Transverse colon (tissue), 4 donors: ENCODE results near the gene ARHGAP42. TPM values are rescaled to one million over a fixed set of nuclear protein-coding genes. Genes with fewer than 3 reads are reported as not detected.

Experiments
- DNase-seq: peaks from one replicate; pipeline ENCODE4 v3.0.0-alpha.2; 2019
- H3K27ac ChIP-seq, 4 donors: fragments of 200-600 bp; sonication (generic); 2 replicates each; pipeline ENCODE4 v1.5.1; 2016 to 2018; ENCODE audit warnings: inconsistent platforms in 4 of 4
- H3K27me3 ChIP-seq: fragments of 200-600 bp; sonication (generic); 2 replicates; pipeline ENCODE4 v1.5.1; 2017; ENCODE audit warnings: inconsistent platforms
- H3K36me3 ChIP-seq, 4 donors: fragments of 200-600 bp; sonication (generic); 2 replicates each; pipeline ENCODE4 v1.5.1; 2017 to 2019; ENCODE audit warnings: inconsistent platforms in 4 of 4
- H3K4me1 ChIP-seq, 4 donors: fragments of 200-600 bp; sonication (generic); 2 replicates each; pipeline ENCODE4 v1.5.1; 2017 to 2020; ENCODE audit warnings: inconsistent platforms in 4 of 4
- H3K4me3 ChIP-seq, 4 donors: fragments of 200-600 bp; sonication (generic); 1 replicate in 1 of 4; 2 replicates in 3 of 4; pipeline versions ENCODE4 v1.5.1 to v1.6.1; 2017 to 2019; ENCODE audit warnings: inconsistent platforms in 4 of 4
- H3K9me3 ChIP-seq, 2 donors: fragments of 200-600 bp; sonication (generic); 2 replicates each; pipeline ENCODE4 v1.5.1; 2017 to 2019; ENCODE audit warnings: inconsistent platforms in 2 of 2
- CTCF ChIP-seq, 5 experiments: fragments of 200-600 bp in 3 of 5; fragments of 450-650 bp in 2 of 5; sonication (generic) in 3 of 5; IDR thresholded peaks; 1 replicate in 2 of 5; 2 replicates in 3 of 5; pipeline ENCODE4 v1.5.1; 2016 to 2017; ENCODE audit warnings: antibody characterized with exemption in 5 of 5, inconsistent platforms in 3 of 5, mild to moderate bottlenecking in 2 of 5, moderate library complexity in 1 of 5
- EP300 ChIP-seq: sonication (generic); formaldehyde crosslinking; IDR thresholded peaks from one replicate; pipeline ENCODE4 v1.6.1; 2017; ENCODE audit warnings: antibody characterized with exemption, low read depth
- POLR2A ChIP-seq: fragments of 450-650 bp; IDR thresholded peaks from one replicate; pipeline ENCODE4 v1.6.1; 2016; ENCODE audit warnings: antibody characterized with exemption, mild to moderate bottlenecking, moderate library complexity
- POLR2AphosphoS5 ChIP-seq, 3 donors: sonication (generic); formaldehyde crosslinking; IDR thresholded peaks; one replicate each; pipeline ENCODE4 v1.6.1; 2016; ENCODE audit warnings: antibody characterized with exemption in 3 of 3
- WGBS, 2 donors: methylation state at CpG; one replicate each; pipeline ENCODE4 v1.1.5; 2018; ENCODE audit warnings: low coverage in 1 of 2; 5-methylcytosine and 5-hydroxymethylcytosine counted together
- in situ Hi-C, 4 donors: fragments of 200-750 bp; cut with MboI; loops; one replicate each; pipeline versions ENCODE4 v1.15.0 to v1.15.1; 2017; ENCODE audit warnings: low sequenced_read_pairs in 3 of 4, low pct_ligation_motif_present in 1 of 4, low pct_unique_long_range_greater_than_20kb in 1 of 4
- intact Hi-C: fragments of 100-400 bp; cut with DNase I; formaldehyde crosslinking; loops from one replicate; pipeline ENCODE4 v1.15.1; 2023; ENCODE audit warnings: low total_unique reads
- total RNA-seq, 4 donors: library from RNA; depleted of rRNA; stranded (reverse); fragments of >200 nt; gene quantifications; one replicate each; pipeline ENCODE4 v1.1.0, GENCODE V29; 2016

ARHGAP42 gene
- total RNA-seq, 4 donors from 2014 or later, result 33.3 to 62.5 (median 40.9) TPM

GRCh38 chr11:100759106-100759505, 72.0 kb downstream of the ARHGAP42 start:
- no peaks in the 10 kb centered on the region for H3K27me3 ChIP-seq
- intact Hi-C loops (no loop called here), in situ Hi-C loops (no loop called here)
- TF ChIP-seq CTCF (IDR thresholded peaks at IDR 0.05) (no peak), POLR2AphosphoS5 (IDR thresholded peaks at IDR 0.05) (no peak), POLR2A (no peak)
- H3K36me3 ChIP-seq, result no peaks in the 10 kb centered on the region
- no peak for DNase-seq
- peaks cover 7 to 44% (median 16%) of the 10 kb centered on the region in 4 donors for H3K4me1 ChIP-seq
- 44 to 71% methylated on average over 1 to 2 of the region's 2 CpGs for WGBS, 2 donors
- H3K9me3 ChIP-seq, result no peaks in the 10 kb centered on the region
- H3K4me3 ChIP-seq, result no peak overlapping the region
- peak overlapping the region in 3 of 4 donors; percentile 26 to 39 (median 36) for H3K27ac ChIP-seq

GRCh38 chr11:100759856-100760255, 72.8 kb downstream of the ARHGAP42 start:
- TF ChIP-seq POLR2A, result no peak
- TF ChIP-seq POLR2AphosphoS5 (IDR thresholded peaks at IDR 0.05), result no peak
- no peak for TF ChIP-seq CTCF (IDR thresholded peaks at IDR 0.05)
- no peak for TF ChIP-seq EP300
- no peak for DNase-seq
- H3K9me3 ChIP-seq, result no peaks in the 10 kb centered on the region
- intact Hi-C loops (no loop called here), in situ Hi-C loops (no loop called here)
- peak overlapping the region in 3 of 4 donors; percentile 41 to 63 (median 46) for H3K27ac ChIP-seq
- H3K36me3 ChIP-seq, result no peaks in the 10 kb centered on the region
- H3K27me3 ChIP-seq, result no peaks in the 10 kb centered on the region
- H3K4me1 ChIP-seq, result peaks cover 7 to 44% (median 16%) of the 10 kb centered on the region in 4 donors
- no peak overlapping the region for H3K4me3 ChIP-seq
- WGBS, 2 donors, result 34 to 62% methylated on average over 2 to 3 of the region's 3 CpGs

GRCh38 chr11:100760744-100761143, 73.7 kb downstream of the ARHGAP42 start:
- no peaks in the 10 kb centered on the region for H3K27me3 ChIP-seq
- H3K9me3 ChIP-seq, result no peaks in the 10 kb centered on the region
- intact Hi-C loops, result no loop called here
- TF ChIP-seq POLR2AphosphoS5 (IDR thresholded peaks at IDR 0.05) (peak in 1 of 3 donors; percentile 55), EP300 (no peak), POLR2A (no peak), CTCF (IDR thresholded peaks at IDR 0.05) (no peak)
- no peaks in the 10 kb centered on the region for H3K36me3 ChIP-seq
- no peak overlapping the region for H3K4me3 ChIP-seq
- peak overlapping the region; percentile 46 to 72 (median 64) for H3K27ac ChIP-seq
- peak; percentile 55 for DNase-seq
- in situ Hi-C loops, result no loop called here
- peaks cover 7 to 44% (median 16%) of the 10 kb centered on the region in 4 donors for H3K4me1 ChIP-seq

GRCh38 chr11:100761841-100762240, 74.8 kb downstream of the ARHGAP42 start:
- TF ChIP-seq EP300, result no peak
- no peak for TF ChIP-seq CTCF (IDR thresholded peaks at IDR 0.05)
- TF ChIP-seq POLR2AphosphoS5 (IDR thresholded peaks at IDR 0.05), result no peak
- TF ChIP-seq POLR2A, result no peak
- Histone ChIP-seq H3K9me3 (no peaks in the 10 kb centered on the region), H3K4me3 (no peak overlapping the region), H3K27me3 (no peaks in the 10 kb centered on the region), H3K27ac (peak overlapping the region; percentile 8 to 72 (median 56)), H3K36me3 (no peaks in the 10 kb centered on the region), H3K4me1 (peaks cover 7 to 44% (median 16%) of the 10 kb centered on the region in 4 donors)
- intact Hi-C loops (no loop called here), in situ Hi-C loops (no loop called here)
- DNase-seq, result no peak
- WGBS, 2 donors, result 67 to 68% methylated on average over 3 to 6 of the region's 6 CpGs
